H1 (cell line): Measurements from ENCODE around the gene THBS1.

ENCODE experiments used
- EGR1 ChIP-seq: IDR thresholded peaks from 2 replicates; pipeline ENCODE4 v1.6.1; 2011; ENCODE audit warnings: low read depth, low read length, borderline replicate concordance
- MAFK ChIP-seq: IDR thresholded peaks from 2 replicates; pipeline ENCODE4 v1.6.1; 2012; ENCODE audit warnings: low read depth, mild to moderate bottlenecking, improper control_type of control experiment, low read length
- POLR2AphosphoS5 ChIP-seq: IDR thresholded peaks from 2 replicates; pipeline ENCODE4 v1.6.1; 2011; ENCODE audit warnings: low read depth, low read length
- RNF2 ChIP-seq: fragments of 200-900, 300-1000 bp; sonication (generic); IDR thresholded peaks from 2 replicates; pipeline ENCODE4 v1.7.1; 2016; ENCODE audit warnings: borderline replicate concordance, low read depth, mild to moderate bottlenecking, antibody characterized with exemption, low read length; ENCODE audit not compliant: poor library complexity, severe bottlenecking; ENCODE audit errors: missing control alignments
- TF ChIP-seq, protein P1 (sequence below), 3 experiments: IDR thresholded peaks; 1 replicate in 2 of 3; 2 replicates in 1 of 3; pipeline versions ENCODE4 v1.5.1 to v1.6.1; 2011; ENCODE audit warnings: low read length in 3 of 3, mild to moderate bottlenecking in 3 of 3, inconsistent platforms in 2 of 3, low read depth in 1 of 3, moderate library complexity in 1 of 3; ENCODE audit not compliant: insufficient read depth in 1 of 3; ENCODE audit errors: control extremely low read depth in 1 of 3

DNA sequence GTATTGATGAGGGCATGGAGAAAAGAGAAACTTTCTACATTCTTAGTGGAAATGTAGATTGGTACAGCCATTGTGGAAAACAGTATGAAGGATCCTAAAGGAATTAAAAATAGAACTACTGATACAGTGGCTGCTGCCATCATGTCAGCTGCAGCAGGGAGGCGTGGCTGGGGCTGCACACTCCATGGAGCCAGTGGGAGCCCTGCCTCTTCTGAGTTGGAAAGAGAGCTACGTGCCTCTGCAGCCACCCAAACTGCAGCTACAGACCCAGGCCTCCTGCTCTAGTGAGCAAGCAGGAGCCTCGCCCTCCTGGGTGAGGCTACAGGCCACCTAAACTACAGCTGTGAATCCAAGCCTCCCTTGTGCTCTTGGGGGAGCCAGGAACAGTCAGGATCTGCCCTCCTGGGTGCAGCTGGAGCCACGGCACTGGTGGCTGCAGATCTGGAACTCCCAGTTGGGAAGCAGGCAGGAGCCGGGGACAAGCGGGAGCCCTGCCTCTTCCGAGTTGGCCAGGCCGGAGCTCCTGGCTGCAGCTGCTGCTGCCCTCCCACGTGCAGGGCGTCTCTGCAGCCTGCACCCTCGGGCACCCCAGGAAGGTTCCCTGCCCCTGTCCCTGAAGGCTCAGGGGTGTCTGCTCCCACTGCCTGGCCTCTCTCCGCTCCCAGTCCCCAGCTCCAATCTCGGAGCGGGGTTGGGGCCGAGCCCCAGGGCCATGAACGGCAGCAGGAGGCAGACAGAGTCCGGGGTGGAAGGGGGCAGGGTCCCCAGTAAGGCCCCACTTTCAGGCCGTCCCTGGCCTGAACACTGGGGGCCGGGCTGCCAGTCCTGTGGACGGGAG, 64.5 kb downstream of the THBS1 start:
- TF ChIP-seq, protein P1, sequence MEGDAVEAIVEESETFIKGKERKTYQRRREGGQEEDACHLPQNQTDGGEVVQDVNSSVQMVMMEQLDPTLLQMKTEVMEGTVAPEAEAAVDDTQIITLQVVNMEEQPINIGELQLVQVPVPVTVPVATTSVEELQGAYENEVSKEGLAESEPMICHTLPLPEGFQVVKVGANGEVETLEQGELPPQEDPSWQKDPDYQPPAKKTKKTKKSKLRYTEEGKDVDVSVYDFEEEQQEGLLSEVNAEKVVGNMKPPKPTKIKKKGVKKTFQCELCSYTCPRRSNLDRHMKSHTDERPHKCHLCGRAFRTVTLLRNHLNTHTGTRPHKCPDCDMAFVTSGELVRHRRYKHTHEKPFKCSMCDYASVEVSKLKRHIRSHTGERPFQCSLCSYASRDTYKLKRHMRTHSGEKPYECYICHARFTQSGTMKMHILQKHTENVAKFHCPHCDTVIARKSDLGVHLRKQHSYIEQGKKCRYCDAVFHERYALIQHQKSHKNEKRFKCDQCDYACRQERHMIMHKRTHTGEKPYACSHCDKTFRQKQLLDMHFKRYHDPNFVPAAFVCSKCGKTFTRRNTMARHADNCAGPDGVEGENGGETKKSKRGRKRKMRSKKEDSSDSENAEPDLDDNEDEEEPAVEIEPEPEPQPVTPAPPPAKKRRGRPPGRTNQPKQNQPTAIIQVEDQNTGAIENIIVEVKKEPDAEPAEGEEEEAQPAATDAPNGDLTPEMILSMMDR (IDR thresholded peaks at IDR 0.05; ENCODE audit: control extremely low read depth in 1 of 3, insufficient read depth in 1 of 3, low read depth in 1 of 3, low read length in 3 of 3): no peak
- TF ChIP-seq POLR2AphosphoS5 (no peak), RNF2 (no peak), MAFK (no peak), EGR1 (no peak)
